Mucosa of rectum (tissue), 2 donors: ENCODE results near the gene LAMA2.

Source experiments
- H3K27ac ChIP-seq, 2 donors: one replicate each; pipeline ENCODE4 v1.7.0; 2013; ENCODE audit warnings: inconsistent platforms in 2 of 2, low read depth in 2 of 2, low read length in 2 of 2
- H3K27me3 ChIP-seq, 2 donors: one replicate each; pipeline ENCODE4 v1.7.0; 2013; ENCODE audit warnings: low read length in 2 of 2; ENCODE audit not compliant: control insufficient read depth in 2 of 2, insufficient read depth in 2 of 2
- H3K36me3 ChIP-seq, 2 donors: one replicate each; pipeline ENCODE4 v1.7.0; 2013; ENCODE audit warnings: low read length in 2 of 2; ENCODE audit not compliant: control insufficient read depth in 2 of 2, insufficient read depth in 2 of 2
- H3K4me1 ChIP-seq, 2 donors: one replicate each; pipeline ENCODE4 v1.7.0; 2013; ENCODE audit warnings: low read length in 2 of 2, mild to moderate bottlenecking in 1 of 2; ENCODE audit not compliant: control insufficient read depth in 2 of 2, insufficient read depth in 2 of 2
- H3K4me3 ChIP-seq, 2 donors: one replicate each; pipeline ENCODE4 v1.7.0; 2013; ENCODE audit warnings: low read length in 2 of 2
- H3K9ac ChIP-seq, 2 donors: one replicate each; pipeline ENCODE4 v1.7.0; 2013; ENCODE audit warnings: low read length in 2 of 2, low read depth in 1 of 2, mild to moderate bottlenecking in 1 of 2
- H3K9me3 ChIP-seq, 2 donors: one replicate each; pipeline ENCODE4 v1.7.0; 2013; ENCODE audit warnings: low read length in 2 of 2; ENCODE audit not compliant: control insufficient read depth in 2 of 2
- donor health status: healthy.
- donor health status: Normal muscosa, but diverticular disease.

The LAMA2 gene

GRCh38 chr6:129515004-129515403, 632.1 kb downstream of the LAMA2 start:
- Histone ChIP-seq H3K36me3 (no peaks in the 10 kb centered on the region), H3K4me1 (no peaks in the 10 kb centered on the region), H3K9me3 (no peaks in the 10 kb centered on the region), H3K27me3 (no peaks in the 10 kb centered on the region), H3K27ac (no peak overlapping the region), H3K9ac (no peak overlapping the region), H3K4me3 (no peak overlapping the region)

GRCh38 chr6:129516005-129516404, 633.1 kb downstream of the LAMA2 start:
- no peak overlapping the region for H3K9ac ChIP-seq
- H3K4me3 ChIP-seq = no peak overlapping the region
- no peaks in the 10 kb centered on the region for H3K36me3 ChIP-seq
- H3K27ac ChIP-seq = no peak overlapping the region
- H3K27me3 ChIP-seq = no peaks in the 10 kb centered on the region
- H3K9me3 ChIP-seq = no peaks in the 10 kb centered on the region
- no peaks in the 10 kb centered on the region for H3K4me1 ChIP-seq

GRCh38 chr6:129516787-129517186, 633.8 kb downstream of the LAMA2 start:
- H3K36me3 ChIP-seq = no peaks in the 10 kb centered on the region
- H3K27ac ChIP-seq = no peak overlapping the region
- H3K4me1 ChIP-seq = no peaks in the 10 kb centered on the region
- no peaks in the 10 kb centered on the region for H3K9me3 ChIP-seq
- no peak overlapping the region for H3K9ac ChIP-seq
- H3K4me3 ChIP-seq = no peak overlapping the region
- no peaks in the 10 kb centered on the region for H3K27me3 ChIP-seq

- H3K9me3 ChIP-seq = no peaks in the 10 kb centered on the region
- H3K27me3 ChIP-seq = no peaks in the 10 kb centered on the region
- H3K9ac ChIP-seq = no peak overlapping the region
- no peak overlapping the region for H3K27ac ChIP-seq
- H3K4me1 ChIP-seq = no peaks in the 10 kb centered on the region
- H3K36me3 ChIP-seq = no peaks in the 10 kb centered on the region
- no peak overlapping the region for H3K4me3 ChIP-seq
These were observed 634.4 kb downstream of the LAMA2 start for GRCh38 chr6:129517288-129517687.

- Histone ChIP-seq H3K27me3 (no peaks in the 10 kb centered on the region), H3K4me3 (no peak overlapping the region), H3K9me3 (no peaks in the 10 kb centered on the region), H3K27ac (no peak overlapping the region), H3K4me1 (no peaks in the 10 kb centered on the region), H3K36me3 (no peaks in the 10 kb centered on the region), H3K9ac (no peak overlapping the region)
These were observed 636.8 kb downstream of the LAMA2 start for GRCh38 chr6:129519750-129520149.

DNA sequence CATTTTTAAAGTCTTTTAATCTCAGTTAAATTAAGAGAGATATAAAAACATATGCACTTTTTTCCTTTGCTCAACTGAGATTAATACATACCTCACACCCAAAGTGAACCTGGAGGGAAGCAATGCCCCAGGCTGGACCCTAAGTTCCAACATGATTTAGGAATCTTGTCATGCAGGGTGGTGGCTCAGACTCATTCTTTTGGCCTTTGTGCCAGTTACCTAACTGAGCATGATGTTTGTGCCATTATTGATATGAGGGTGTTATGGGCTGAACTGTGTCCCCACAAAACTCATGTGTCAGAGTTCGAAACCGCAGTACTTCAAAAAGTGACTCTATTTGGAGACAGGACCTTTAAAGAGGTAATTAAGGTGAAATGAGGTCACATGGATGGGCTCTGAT, 639.0 kb downstream of the LAMA2 start:
- H3K27ac ChIP-seq = no peak overlapping the region
- no peak overlapping the region for H3K9ac ChIP-seq
- H3K36me3 ChIP-seq = no peaks in the 10 kb centered on the region
- no peaks in the 10 kb centered on the region for H3K27me3 ChIP-seq
- H3K4me1 ChIP-seq = no peaks in the 10 kb centered on the region
- no peak overlapping the region for H3K4me3 ChIP-seq
- no peaks in the 10 kb centered on the region for H3K9me3 ChIP-seq

DNA sequence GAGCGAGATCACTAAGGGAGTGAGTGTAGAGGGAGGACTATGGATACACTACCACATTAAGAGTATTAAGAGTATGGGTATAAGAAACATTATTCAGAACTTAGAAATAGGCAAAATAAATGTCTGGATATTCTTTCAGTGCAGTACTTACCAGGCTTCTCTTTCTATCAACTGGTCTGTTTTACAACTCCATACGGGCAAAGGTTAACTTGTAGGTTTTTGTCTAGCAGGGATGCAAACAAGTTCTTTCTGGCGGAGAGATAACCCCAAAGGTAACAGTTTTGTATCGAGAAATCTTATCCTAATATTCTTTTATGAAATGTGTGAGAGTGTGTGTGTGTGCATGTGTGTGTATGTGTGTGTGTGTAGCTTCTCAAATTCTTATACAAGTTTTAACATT, 640.9 kb downstream of the LAMA2 start:
- H3K9ac ChIP-seq = no peak overlapping the region
- H3K36me3 ChIP-seq = no peaks in the 10 kb centered on the region
- no peak overlapping the region for H3K27ac ChIP-seq
- no peaks in the 10 kb centered on the region for H3K9me3 ChIP-seq
- H3K27me3 ChIP-seq = no peaks in the 10 kb centered on the region
- H3K4me3 ChIP-seq = no peak overlapping the region
- no peaks in the 10 kb centered on the region for H3K4me1 ChIP-seq

GRCh38 chr6:129525055-129525454, 642.1 kb downstream of the LAMA2 start:
- Histone ChIP-seq H3K27ac (no peak overlapping the region), H3K4me3 (no peak overlapping the region), H3K36me3 (no peaks in the 10 kb centered on the region), H3K27me3 (no peaks in the 10 kb centered on the region), H3K4me1 (no peaks in the 10 kb centered on the region), H3K9me3 (no peaks in the 10 kb centered on the region), H3K9ac (no peak overlapping the region)

DNA sequence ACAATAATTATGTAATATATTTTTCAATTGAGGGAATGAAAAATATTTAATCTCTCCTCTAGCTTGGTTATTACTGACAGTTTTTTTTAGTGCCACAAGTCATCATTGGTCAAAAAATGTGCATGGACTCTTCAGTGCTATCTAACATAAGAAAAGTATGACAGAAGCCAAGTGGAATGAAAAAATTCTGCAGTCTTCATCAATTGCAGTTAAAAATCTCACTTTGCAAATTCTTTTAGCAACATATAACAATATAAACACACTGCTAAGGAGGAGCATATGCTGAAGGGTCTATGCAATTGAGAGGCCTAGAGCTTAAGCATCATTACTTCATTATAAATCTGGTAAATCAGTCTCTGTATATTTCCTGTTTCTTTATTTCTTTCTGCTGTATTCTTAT, 652.0 kb downstream of the LAMA2 start:
- no peaks in the 10 kb centered on the region for H3K36me3 ChIP-seq
- no peak overlapping the region for H3K27ac ChIP-seq
- H3K9ac ChIP-seq = no peak overlapping the region
- H3K9me3 ChIP-seq = no peaks in the 10 kb centered on the region
- no peak overlapping the region for H3K4me3 ChIP-seq
- H3K4me1 ChIP-seq = no peaks in the 10 kb centered on the region
- H3K27me3 ChIP-seq = no peaks in the 10 kb centered on the region

- Histone ChIP-seq H3K36me3 (no peaks in the 10 kb centered on the region), H3K27ac (no peak overlapping the region), H3K9ac (no peak overlapping the region), H3K4me3 (no peak overlapping the region), H3K4me1 (no peaks in the 10 kb centered on the region), H3K9me3 (no peaks in the 10 kb centered on the region), H3K27me3 (no peaks in the 10 kb centered on the region)
These were observed 653.3 kb downstream of the LAMA2 start for GRCh38 chr6:129536271-129536670.

DNA sequence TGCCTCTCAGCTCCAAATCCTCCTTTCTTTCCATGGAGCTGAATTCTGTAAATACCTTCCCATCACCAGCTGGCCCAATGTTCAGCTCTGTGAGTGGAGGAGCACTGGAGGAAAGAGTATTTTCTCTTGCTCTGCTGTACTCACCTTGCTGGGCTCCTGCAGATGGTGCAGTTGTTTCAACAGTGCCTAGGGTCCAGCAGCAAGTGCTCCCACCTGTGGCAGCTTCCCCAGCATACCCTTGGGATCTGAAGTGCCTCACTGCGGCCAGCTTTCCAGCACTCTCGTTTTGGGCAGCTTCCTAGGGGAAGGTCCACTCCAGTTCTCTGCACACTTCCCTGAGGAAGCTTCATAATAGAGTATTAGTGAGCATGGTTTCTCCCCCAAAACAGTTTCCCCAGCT, 656.1 kb downstream of the LAMA2 start:
- Histone ChIP-seq H3K27me3 (no peaks in the 10 kb centered on the region), H3K36me3 (no peaks in the 10 kb centered on the region), H3K9me3 (no peaks in the 10 kb centered on the region), H3K27ac (no peak overlapping the region), H3K9ac (no peak overlapping the region), H3K4me1 (no peaks in the 10 kb centered on the region), H3K4me3 (no peak overlapping the region)
